HCT116 (cell line): ENCODE data around the gene FKBP5.

ENCODE experiments used
- CEBPB ChIP-seq: IDR thresholded peaks from 2 replicates; pipeline ENCODE4 v1.6.1; 2012; ENCODE audit warnings: low read depth
- CTCF ChIP-seq, 3 experiments: fragments of 200-600 bp in 1 of 3; sonication (generic) in 1 of 3; IDR thresholded peaks in 2 of 3; conservative IDR thresholded peaks in 1 of 3; 2 replicates each; pipeline ENCODE4 v1.5.1; 2012 to 2017; ENCODE audit warnings: low read depth in 2 of 3, low read length in 2 of 3, antibody characterized with exemption in 1 of 3, borderline replicate concordance in 1 of 3, control low read depth in 1 of 3, mild to moderate bottlenecking in 1 of 3, mixed read lengths in 1 of 3, mixed run types in 1 of 3, moderate library complexity in 1 of 3; ENCODE audit not compliant: insufficient read depth in 1 of 3
- EGR1 ChIP-seq: IDR thresholded peaks from 2 replicates; pipeline ENCODE4 v1.6.1; 2012; ENCODE audit warnings: low read depth
- POLR2A ChIP-seq: IDR thresholded peaks from 2 replicates; pipeline ENCODE4 v1.7.0; 2011; ENCODE audit warnings: borderline replicate concordance; ENCODE audit not compliant: insufficient read depth, insufficient read length; ENCODE audit errors: extremely low read depth
- RAD21 ChIP-seq: IDR thresholded peaks from 2 replicates; pipeline ENCODE4 v1.6.1; 2012; ENCODE audit warnings: low read depth, mild to moderate bottlenecking
- TCF7L2 ChIP-seq: IDR thresholded peaks from 2 replicates; pipeline ENCODE4 v1.7.0; 2011; ENCODE audit warnings: borderline replicate concordance, inconsistent platforms; ENCODE audit not compliant: insufficient read depth, insufficient read length; ENCODE audit errors: extremely low read depth
- YY1 ChIP-seq: IDR thresholded peaks from 2 replicates; pipeline ENCODE4 v1.6.1; 2011; ENCODE audit warnings: low read length, low read depth, moderate library complexity, mild to moderate bottlenecking; ENCODE audit not compliant: insufficient replicate concordance; ENCODE audit errors: extremely low read depth
- ZBTB33 ChIP-seq: IDR thresholded peaks from 2 replicates; pipeline ENCODE4 v1.6.1; 2011; ENCODE audit warnings: mild to moderate bottlenecking, low read length, moderate library complexity; ENCODE audit not compliant: insufficient replicate concordance; ENCODE audit errors: extremely low read depth
- ZNF274 ChIP-seq: fragments of 200-500 bp; sonication (Bioruptor generic); IDR thresholded peaks from 2 replicates; pipeline ENCODE4 v1.6.1; 2014; ENCODE audit warnings: mild to moderate bottlenecking, low read depth, low read length, inconsistent platforms
- TF ChIP-seq, protein P1 (sequence below): IDR thresholded peaks from 2 replicates; pipeline ENCODE4 v1.6.1; 2012; ENCODE audit warnings: low read depth
- TF ChIP-seq, protein P2 (sequence below): IDR thresholded peaks from 2 replicates; pipeline ENCODE4 v1.6.1; 2012

DNA sequence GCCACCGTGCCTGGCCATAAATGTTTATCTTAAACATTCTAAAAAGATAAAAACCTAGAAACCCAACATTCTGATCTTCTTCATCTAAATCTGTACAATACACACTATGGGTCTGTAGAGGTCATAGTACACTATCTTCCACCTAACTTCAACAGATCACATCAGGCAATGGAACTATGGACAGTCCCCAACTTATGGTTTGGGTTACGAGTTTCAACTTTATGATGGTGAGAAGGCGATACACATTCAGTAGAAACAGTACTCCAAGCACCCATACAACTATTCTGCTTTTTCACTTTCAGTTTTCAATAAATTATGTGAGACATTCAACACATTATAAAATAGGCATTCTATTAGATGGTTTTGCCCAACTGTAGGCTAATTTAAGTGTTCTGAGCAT, 23.1 kb downstream of the FKBP5 start:
- no peak for TF ChIP-seq CTCF (IDR thresholded peaks at IDR 0.05 in 2 of 3, conservative IDR thresholded peaks at IDR 0.05 in 1 of 3; ENCODE audit: borderline replicate concordance in 1 of 3, insufficient read depth in 1 of 3, low read depth in 2 of 3, low read length in 2 of 3)
- no peak for TF ChIP-seq CEBPB
- no peak for TF ChIP-seq TCF7L2
- no peak for TF ChIP-seq EGR1
- TF ChIP-seq, protein P1, sequence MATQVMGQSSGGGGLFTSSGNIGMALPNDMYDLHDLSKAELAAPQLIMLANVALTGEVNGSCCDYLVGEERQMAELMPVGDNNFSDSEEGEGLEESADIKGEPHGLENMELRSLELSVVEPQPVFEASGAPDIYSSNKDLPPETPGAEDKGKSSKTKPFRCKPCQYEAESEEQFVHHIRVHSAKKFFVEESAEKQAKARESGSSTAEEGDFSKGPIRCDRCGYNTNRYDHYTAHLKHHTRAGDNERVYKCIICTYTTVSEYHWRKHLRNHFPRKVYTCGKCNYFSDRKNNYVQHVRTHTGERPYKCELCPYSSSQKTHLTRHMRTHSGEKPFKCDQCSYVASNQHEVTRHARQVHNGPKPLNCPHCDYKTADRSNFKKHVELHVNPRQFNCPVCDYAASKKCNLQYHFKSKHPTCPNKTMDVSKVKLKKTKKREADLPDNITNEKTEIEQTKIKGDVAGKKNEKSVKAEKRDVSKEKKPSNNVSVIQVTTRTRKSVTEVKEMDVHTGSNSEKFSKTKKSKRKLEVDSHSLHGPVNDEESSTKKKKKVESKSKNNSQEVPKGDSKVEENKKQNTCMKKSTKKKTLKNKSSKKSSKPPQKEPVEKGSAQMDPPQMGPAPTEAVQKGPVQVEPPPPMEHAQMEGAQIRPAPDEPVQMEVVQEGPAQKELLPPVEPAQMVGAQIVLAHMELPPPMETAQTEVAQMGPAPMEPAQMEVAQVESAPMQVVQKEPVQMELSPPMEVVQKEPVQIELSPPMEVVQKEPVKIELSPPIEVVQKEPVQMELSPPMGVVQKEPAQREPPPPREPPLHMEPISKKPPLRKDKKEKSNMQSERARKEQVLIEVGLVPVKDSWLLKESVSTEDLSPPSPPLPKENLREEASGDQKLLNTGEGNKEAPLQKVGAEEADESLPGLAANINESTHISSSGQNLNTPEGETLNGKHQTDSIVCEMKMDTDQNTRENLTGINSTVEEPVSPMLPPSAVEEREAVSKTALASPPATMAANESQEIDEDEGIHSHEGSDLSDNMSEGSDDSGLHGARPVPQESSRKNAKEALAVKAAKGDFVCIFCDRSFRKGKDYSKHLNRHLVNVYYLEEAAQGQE = no peak
- no peak for TF ChIP-seq ZNF274
- TF ChIP-seq RAD21 = no peak
- no peak for TF ChIP-seq POLR2A
- TF ChIP-seq, protein P2, sequence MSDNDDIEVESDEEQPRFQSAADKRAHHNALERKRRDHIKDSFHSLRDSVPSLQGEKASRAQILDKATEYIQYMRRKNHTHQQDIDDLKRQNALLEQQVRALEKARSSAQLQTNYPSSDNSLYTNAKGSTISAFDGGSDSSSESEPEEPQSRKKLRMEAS = no peak
- no peak for TF ChIP-seq YY1
- no peak for TF ChIP-seq ZBTB33
